GM12801 (cell line): Measurements from ENCODE around the gene HBA1.

Source experiments
- CTCF ChIP-seq: IDR thresholded peaks from one replicate; pipeline ENCODE4 v1.5.1; 2011; ENCODE audit warnings: control low read depth; ENCODE audit not compliant: insufficient read length; ENCODE audit errors: extremely low read depth

Gene HBA1

GRCh38 chr16:154217-155030, 22.1 kb upstream of the HBA1 start:
- TF ChIP-seq CTCF: no peak

- TF ChIP-seq CTCF: no peak
These were observed 21.5 kb upstream of the HBA1 start for GRCh38 chr16:155031-155398.

DNA sequence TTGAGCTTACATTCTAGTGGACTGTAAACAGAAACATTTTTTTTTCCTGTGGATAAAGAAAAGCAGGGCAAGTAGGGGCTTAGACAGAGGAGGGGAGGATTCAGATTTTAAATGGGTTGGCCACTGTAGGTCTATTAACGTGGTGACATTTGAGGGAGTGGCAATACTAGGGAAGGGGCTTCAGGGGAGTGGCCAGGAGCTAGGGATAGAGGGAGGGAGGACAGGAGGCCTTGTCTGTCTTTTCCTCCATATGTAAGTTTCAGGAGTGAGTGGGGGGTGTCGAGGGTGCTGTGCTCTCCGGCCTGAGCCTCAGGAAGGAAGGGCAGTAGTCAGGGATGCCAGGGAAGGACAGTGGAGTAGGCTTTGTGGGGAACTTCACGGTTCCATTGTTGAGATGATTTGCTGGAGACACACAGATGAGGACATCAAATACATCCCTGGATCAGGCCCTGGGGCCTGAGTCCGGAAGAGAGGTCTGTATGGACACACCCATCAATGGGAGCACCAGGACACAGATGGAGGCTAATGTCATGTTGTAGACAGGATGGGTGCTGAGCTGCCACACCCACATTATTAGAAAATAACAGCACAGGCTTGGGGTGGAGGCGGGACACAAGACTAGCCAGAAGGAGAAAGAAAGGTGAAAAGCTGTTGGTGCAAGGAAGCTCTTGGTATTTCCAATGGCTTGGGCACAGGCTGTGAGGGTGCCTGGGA, 17.2 kb upstream of the HBA1 start:
- no peak for TF ChIP-seq CTCF

- TF ChIP-seq CTCF: no peak
These were observed 15.7 kb upstream of the HBA1 start for GRCh38 chr16:160691-161190.

GRCh38 chr16:162271-162991, 14.0 kb upstream of the HBA1 start:
- TF ChIP-seq CTCF: no peak

GRCh38 chr16:164827-165538, 11.5 kb upstream of the HBA1 start:
- no peak for TF ChIP-seq CTCF
